MV-4-11 (cell line): Measurements from ENCODE around the gene USP20.

ENCODE experiments used
- DNase-seq: peaks from one replicate; lab custom pipeline; 2025; lab: John Stamatoyannopoulos, UW

The USP20 gene

DNA sequence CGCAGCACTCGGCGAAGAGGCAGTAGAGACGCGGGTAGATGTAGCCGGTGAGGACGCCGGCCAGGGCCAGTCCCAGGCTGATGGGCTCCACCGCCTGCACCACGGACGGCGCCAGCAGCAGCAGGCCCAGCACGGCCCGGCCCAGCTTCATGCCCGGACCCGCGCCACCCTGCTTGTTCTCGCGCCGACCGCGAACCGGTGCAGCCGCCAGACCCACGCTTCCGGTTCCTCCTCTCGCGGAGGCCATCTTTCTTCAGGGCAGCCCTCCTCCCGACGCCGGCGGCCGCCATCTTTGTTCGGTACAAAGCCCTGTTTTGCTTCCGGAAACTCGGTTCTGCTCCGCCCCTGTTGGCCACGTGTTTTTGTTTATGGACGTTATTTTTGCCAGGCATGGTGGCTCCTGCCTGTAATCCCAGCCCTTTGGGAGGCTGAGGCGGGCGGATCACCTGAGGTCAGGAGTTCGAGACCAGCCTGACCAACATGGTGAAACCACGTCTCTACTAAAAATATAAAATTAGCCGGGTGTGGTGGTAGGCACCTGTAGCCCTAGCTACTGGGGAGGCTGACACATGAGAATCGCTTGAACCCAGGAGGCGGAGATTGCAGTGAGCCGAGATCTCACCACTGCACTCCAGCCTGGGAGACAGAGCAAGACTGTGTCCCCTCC lies 11.2 kb upstream of the USP20 start, which contains the start of gene TOR1A:
Gene TOR1A (minus strand): TSS at position 202 of the 667 bp plus-strand sequence. CDS start 51 bp downstream, at position 151.
- DNase-seq, result peak; percentile 93

DNA sequence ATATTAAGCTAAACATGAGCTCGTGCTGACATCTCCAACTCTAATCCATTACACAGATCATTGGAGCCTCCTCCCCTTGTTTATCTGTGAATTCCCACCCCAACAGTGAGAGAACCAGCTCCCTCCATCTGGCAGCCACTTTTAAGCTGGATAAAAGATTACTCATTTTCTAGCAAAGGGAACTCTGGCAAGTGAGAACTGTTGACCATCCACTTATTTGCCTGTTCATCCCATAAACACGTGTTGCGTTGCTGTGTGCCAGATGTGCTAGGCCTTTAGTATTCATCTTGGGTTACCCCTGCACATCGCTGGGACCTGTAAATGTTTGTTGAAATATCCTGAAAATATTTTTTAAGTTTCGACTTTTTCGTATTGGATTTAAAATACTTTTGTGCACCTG lies 8.9 kb upstream of the USP20 start:
- no peak for DNase-seq

DNA sequence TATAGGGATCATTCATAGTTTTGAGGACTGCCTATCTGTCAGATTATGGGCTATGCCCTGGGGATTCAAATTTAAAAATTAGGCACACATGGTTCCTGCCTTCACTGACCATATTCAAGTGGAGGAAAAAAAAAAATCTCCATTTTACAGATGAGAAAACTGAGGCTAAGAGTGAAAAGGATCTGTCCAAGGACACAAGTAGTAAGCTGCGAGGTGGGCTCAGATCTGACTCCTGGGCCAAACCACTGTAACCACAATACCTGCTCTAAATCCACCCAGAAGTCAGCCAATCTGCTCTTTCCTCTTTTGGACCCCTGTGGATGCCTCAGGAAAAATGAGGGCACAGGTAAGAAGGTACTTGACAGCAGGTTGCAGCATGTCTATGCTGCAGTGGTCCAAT lies 8.5 kb upstream of the USP20 start:
- DNase-seq, result no peak

DNA sequence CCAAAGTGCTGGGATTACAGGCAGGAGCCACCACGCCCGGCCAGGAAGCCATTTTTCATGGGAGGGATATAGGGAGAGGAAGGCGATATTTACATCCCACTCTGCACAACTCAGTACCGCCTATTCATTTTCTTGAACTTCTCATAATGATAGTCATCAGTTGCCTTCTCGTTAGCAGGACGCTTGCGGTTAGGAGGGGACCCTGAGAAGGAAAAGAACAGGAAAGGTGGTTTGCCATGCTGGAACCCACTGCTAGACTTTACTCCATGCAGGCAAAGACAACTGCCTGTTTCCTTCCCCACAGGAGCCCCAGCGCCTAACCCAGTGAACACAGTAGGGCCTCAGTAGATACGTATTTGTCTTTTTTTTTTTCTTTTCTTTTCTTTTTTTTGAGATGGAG lies 7.2 kb upstream of the USP20 start:
- no peak for DNase-seq

DNA sequence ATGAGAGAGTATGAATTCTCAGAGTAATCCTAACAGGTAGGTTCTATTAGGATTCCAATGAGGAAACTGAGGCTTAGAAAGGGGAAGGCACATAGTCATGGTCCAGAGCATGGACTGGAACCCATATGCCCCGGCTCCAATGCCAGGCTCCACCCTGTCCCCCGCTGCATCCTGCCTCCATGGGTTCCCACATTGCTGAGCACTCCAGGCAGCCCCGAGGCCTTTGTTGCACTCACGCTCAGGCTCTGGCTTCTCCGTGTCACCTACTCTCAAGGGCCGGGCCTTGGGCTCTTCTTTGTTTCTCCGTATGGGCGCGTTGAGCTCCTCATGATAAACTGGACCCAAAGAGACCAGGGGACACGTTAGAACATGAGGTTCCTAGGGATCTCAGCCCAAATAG lies 6.3 kb upstream of the USP20 start:
- DNase-seq, result no peak

DNA sequence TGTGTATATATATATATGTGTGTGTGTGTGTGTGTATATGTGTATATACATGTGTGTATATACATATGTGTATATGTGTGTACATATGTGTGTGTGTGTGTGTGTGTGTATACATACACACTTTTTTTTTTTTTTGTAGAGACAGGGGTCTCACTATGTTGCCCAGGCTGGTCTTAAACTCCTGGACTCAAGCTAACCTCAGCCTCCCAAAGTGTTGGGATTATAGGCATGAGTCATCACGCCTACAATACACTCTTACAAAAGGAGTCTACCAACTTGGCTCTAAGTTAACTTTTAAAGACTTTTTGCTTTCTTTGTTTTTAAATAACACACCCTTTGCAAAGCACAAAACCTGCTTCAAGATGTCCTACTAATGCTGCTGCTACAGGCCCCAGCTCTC lies 2.3 kb upstream of the USP20 start:
- no peak for DNase-seq

DNA sequence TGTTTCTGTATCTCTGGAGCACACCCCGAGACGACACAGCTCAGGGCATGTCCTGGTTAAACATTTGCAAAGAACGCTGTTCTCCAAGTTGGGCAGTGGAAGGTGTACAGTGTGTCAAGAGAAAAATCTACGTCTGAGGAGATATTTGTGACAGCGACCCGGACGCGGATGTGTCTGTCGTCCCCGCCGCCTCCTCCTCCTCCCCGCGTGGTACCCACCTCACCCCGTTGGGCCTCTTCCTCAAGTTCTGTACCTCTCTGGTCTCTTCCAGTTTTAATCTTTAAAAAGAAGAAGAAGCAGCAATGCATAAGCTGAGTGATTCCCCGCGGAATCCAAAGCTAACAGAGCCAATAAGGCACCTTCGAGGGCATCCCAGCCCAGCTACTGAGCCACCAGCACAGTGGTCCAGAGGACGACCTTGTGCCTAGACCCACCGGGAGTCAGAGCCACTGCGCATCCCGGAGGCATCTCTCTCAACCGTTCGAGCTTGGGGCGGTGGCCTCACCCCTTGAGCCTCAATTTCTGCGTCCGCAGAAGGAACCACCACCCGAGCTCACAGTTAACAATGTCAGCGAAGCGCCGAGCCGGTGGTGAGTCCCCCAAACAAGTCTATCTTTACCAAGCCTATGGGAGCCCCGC lies 650 bp upstream of the USP20 start:
- DNase-seq, result peak; percentile 32

- DNase-seq, result no peak
Observed at GRCh38 chr9:129835860-129836223, 584 bp downstream of the USP20 start.

GRCh38 chr9:129836311-129837007 lies 1.2 kb downstream of the USP20 start:
- peak; percentile 20 for DNase-seq

GRCh38 chr9:129838707-129839259 lies 3.5 kb downstream of the USP20 start:
- DNase-seq, result peak; percentile 73

GRCh38 chr9:129839324-129840023 lies 4.2 kb downstream of the USP20 start:
- no peak for DNase-seq

- DNase-seq, result no peak
Observed at GRCh38 chr9:129840034-129840433, 4.8 kb downstream of the USP20 start.

DNA sequence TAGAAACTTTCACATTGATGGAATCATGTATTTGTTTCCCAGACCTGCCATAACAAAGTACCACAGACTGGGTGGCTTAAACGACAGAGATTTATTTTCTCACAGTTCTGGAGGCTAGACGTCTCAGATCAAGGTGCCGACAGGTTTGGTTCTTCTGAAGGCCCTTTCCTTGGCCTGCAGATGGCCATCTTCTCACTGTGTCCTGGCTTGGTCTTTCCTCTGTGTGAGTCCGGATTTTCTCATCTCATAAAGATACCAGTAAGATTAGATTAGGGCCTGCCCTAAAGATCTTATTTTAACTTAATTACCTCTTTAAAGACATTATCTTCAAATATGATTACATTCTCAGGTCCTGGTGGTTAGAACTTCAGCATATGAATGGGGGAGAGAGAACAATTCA lies 5.8 kb downstream of the USP20 start:
- DNase-seq, result no peak

GRCh38 chr9:129845373-129845772 lies 10.1 kb downstream of the USP20 start:
- no peak for DNase-seq

GRCh38 chr9:129848712-129849441 lies 13.6 kb downstream of the USP20 start:
- DNase-seq, result no peak

- DNase-seq, result peak; percentile 4
Observed at GRCh38 chr9:129849901-129850300, 14.6 kb downstream of the USP20 start.

DNA sequence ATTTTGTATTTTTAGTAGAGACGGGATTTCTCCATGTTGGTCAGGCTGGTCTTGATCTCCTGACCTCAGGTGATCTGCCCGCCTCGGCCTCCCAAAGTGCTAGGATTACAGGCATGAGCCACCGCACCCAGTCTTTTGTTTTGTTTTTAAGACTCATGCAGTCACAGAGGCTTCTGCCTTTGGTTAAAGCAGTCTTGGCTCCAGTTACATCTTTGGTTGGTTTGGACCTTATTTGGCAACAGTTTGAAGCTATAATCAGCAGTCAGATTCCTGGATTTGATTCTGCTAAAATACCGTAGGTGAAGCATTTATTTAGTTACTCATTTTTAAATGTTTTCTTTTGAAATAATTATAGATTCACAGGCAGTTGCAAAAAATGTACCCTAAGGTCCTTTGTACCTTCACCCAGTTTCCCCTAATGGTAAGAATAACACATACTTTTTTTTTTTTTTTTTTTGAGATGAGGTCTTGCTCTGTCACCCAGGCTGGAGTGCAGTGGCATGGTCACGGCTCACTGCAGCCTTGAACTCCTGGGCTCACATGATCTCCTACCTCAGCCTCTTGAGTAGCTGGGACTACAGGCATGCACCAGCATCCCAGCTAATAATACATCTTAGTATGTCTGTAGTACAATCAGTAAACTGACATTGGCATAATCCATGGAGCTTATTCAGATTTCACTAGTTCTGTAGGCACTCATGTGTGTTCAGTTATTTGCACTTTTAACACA lies 15.7 kb downstream of the USP20 start:
- no peak for DNase-seq

DNA sequence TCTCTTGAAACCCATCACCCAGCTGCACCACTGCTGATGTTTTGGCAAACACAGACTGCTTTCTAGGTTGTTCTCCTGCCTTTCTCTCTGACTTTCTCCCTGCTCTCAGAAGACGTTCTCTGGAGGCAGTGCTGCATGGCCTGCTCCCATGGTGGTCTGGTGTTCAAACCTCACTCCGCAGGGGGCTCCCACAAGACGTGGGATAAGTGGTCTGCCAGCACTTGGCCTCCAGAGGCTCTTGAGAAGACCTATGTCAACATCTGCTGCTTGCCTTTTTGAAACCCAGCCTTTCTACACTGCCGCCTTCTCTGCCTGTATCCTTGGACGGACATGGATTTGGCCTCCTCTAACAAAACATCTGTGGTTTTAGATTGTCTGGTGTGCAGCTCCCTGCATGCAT lies 16.6 kb downstream of the USP20 start:
- DNase-seq, result no peak

DNA sequence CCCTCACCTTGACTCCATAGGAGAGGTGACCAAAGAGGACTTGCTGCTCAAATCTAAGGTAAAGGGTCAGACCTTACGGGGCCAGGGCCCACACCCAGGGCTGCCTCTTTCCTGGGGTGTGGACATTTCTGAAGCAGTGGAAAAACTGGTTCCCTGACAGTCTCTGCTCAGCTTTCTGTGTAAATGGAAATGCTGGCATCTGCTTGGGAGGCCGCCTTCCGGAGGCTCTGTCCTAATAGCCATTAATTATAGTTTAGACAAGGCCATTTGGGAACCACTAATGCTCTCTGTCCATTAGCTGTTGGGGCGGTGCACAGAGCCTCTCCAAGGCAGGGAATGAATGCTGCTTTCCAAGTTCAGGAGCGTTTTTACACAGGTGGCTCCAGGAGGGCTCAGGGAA lies 17.3 kb downstream of the USP20 start:
- DNase-seq, result no peak

- no peak for DNase-seq
Observed at GRCh38 chr9:129853614-129854013, 18.4 kb downstream of the USP20 start.

GRCh38 chr9:129854588-129855110 lies 19.4 kb downstream of the USP20 start:
- DNase-seq, result no peak
